Neuron (in vitro differentiated cells): ENCODE results near the gene IGSF21.

ENCODE experiments used
- H2AFZ ChIP-seq: one replicate; pipeline ENCODE4 v1.6.1; 2013; ENCODE audit warnings: low read depth, mild to moderate bottlenecking, inconsistent platforms, low read length, moderate library complexity
- H3K27me3 ChIP-seq: one replicate; pipeline ENCODE4 v1.6.1; 2013; ENCODE audit warnings: low read length; ENCODE audit not compliant: insufficient read depth
- H3K36me3 ChIP-seq: one replicate; pipeline ENCODE4 v1.6.1; 2013; ENCODE audit warnings: low read length; ENCODE audit not compliant: insufficient read depth
- H3K4me1 ChIP-seq: one replicate; pipeline ENCODE4 v1.6.1; 2013; ENCODE audit warnings: low read length; ENCODE audit not compliant: insufficient read depth
- H3K4me3 ChIP-seq: 2 replicates; pipeline ENCODE4 v1.5.1; 2013; ENCODE audit warnings: mild to moderate bottlenecking, low read length, moderate library complexity
- H3K9me3 ChIP-seq: one replicate; pipeline ENCODE4 v1.6.1; 2013; ENCODE audit warnings: low read length

The IGSF21 gene

GRCh38 chr1:18290740-18291412 lies 183.3 kb downstream of the IGSF21 start:
- Histone ChIP-seq H3K27me3 (peaks cover 11% of the 10 kb centered on the region), H3K9me3 (no peaks in the 10 kb centered on the region), H3K36me3 (no peaks in the 10 kb centered on the region), H3K4me3 (no peak overlapping the region), H3K4me1 (no peaks in the 10 kb centered on the region), H2AFZ (no peak overlapping the region)

- H3K27me3 ChIP-seq, result peaks cover 11% of the 10 kb centered on the region
- no peaks in the 10 kb centered on the region for H3K9me3 ChIP-seq
- H3K4me1 ChIP-seq, result no peaks in the 10 kb centered on the region
- H3K4me3 ChIP-seq, result no peak overlapping the region
- H2AFZ ChIP-seq, result no peak overlapping the region
- no peaks in the 10 kb centered on the region for H3K36me3 ChIP-seq
These were observed 184.9 kb downstream of the IGSF21 start for GRCh38 chr1:18292531-18292930.

DNA sequence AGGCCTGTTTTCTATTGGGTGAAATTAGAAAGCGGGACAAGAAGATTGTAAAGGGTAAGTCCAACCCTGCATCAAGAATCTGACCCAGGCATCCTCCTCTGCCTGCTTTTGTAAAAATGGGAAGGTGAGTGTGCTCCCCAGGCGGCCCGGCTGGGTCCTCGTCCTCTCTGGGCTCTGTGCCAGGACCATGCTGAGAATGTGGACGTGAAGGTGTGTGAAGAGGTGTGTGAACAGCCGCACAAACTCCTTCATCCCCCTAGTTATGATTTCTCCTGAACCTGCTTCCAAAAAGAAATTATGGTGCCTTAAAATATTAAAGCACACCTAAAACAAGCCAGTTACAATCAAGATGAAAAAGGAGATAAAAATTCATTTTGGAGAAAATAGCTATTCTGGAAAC lies 185.7 kb downstream of the IGSF21 start:
- Histone ChIP-seq H3K27me3 (peaks cover 11% of the 10 kb centered on the region), H2AFZ (no peak overlapping the region), H3K4me1 (no peaks in the 10 kb centered on the region), H3K4me3 (no peak overlapping the region), H3K36me3 (no peaks in the 10 kb centered on the region), H3K9me3 (no peaks in the 10 kb centered on the region)

DNA sequence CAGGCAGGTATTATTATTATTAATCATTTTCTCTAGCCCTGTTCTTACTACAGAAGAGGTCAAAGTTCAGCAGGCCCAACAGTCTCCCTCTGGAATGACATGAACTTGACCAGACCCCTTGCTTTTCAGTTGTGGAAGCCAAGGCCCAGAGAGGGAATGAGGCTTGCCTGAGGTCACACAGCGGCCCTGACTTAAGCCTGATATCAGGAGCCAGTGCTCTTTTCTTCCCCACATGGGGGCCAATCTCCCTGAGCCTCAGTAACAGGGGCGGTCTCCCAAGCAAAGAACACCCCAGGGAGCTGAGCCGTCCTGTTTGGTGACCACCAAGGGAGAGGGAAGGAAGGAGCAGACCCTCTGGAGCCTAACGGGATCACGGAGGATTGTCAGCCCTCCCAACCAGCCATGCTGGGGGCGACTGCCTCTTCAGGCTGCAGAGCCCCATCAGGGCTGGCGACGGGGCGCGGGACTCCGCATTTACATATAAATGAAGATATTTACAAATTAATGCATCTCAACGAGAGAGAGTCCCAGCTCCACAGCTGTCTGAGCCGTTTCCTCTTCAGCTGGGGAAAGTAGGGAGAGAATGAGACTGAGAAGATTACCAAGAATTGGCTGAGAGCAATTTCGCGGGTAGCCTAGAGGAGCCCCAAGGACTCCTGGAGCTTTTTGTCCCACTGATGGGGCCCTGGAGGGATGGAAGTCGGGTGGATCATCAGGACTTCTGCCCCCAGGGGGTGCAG lies 187.0 kb downstream of the IGSF21 start:
- Histone ChIP-seq H3K9me3 (no peaks in the 10 kb centered on the region), H3K4me3 (no peak overlapping the region), H3K4me1 (no peaks in the 10 kb centered on the region), H2AFZ (no peak overlapping the region), H3K27me3 (peaks cover 11% of the 10 kb centered on the region), H3K36me3 (no peaks in the 10 kb centered on the region)

DNA sequence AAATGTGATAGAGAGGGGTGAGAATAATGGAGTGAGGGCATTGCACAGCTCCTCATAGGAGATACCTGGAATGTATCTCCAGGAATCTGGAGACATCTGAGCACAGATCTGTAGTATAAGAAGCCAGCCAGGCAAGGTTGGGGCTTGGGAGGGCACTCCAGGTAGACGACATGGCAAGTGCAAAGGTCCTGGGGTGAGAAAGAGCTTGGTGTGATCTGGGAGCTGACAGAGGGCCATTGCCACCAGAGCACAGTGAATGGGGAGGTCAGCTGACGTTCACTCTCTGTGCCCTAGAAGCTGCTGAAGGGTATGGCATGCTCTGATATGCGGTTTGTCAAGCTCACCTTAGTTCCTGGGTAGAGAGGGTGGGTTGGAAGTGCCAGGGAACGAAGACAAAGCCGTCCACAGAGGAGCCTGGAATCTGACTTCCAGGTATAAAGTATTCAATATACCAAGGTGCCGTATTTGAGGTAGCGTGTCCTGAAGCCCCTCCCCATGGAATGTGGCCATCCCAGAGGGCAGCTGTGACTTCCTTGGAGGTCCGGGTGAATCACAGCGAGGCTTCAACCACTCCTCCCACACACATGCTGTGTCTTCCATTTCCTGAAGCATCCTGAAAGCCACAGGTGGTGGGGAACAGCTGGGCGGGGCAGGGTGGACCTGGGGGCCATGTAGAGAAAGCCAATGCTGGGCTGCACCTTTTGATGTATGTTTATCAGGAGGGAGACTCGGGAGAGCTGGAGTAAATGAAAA lies 190.5 kb downstream of the IGSF21 start:
- H3K4me1 ChIP-seq, result no peaks in the 10 kb centered on the region
- no peak overlapping the region for H3K4me3 ChIP-seq
- no peaks in the 10 kb centered on the region for H3K36me3 ChIP-seq
- no peak overlapping the region for H2AFZ ChIP-seq
- no peaks in the 10 kb centered on the region for H3K27me3 ChIP-seq
- H3K9me3 ChIP-seq, result no peaks in the 10 kb centered on the region

- H3K4me1 ChIP-seq, result no peaks in the 10 kb centered on the region
- no peaks in the 10 kb centered on the region for H3K9me3 ChIP-seq
- no peaks in the 10 kb centered on the region for H3K27me3 ChIP-seq
- H3K36me3 ChIP-seq, result no peaks in the 10 kb centered on the region
- H2AFZ ChIP-seq, result no peak overlapping the region
- H3K4me3 ChIP-seq, result no peak overlapping the region
These were observed 192.1 kb downstream of the IGSF21 start for GRCh38 chr1:18299441-18300338.

- no peaks in the 10 kb centered on the region for H3K4me1 ChIP-seq
- no peak overlapping the region for H2AFZ ChIP-seq
- H3K36me3 ChIP-seq, result no peaks in the 10 kb centered on the region
- H3K27me3 ChIP-seq, result no peaks in the 10 kb centered on the region
- H3K4me3 ChIP-seq, result no peak overlapping the region
- H3K9me3 ChIP-seq, result no peaks in the 10 kb centered on the region
These were observed 192.8 kb downstream of the IGSF21 start for GRCh38 chr1:18300376-18300775.

DNA sequence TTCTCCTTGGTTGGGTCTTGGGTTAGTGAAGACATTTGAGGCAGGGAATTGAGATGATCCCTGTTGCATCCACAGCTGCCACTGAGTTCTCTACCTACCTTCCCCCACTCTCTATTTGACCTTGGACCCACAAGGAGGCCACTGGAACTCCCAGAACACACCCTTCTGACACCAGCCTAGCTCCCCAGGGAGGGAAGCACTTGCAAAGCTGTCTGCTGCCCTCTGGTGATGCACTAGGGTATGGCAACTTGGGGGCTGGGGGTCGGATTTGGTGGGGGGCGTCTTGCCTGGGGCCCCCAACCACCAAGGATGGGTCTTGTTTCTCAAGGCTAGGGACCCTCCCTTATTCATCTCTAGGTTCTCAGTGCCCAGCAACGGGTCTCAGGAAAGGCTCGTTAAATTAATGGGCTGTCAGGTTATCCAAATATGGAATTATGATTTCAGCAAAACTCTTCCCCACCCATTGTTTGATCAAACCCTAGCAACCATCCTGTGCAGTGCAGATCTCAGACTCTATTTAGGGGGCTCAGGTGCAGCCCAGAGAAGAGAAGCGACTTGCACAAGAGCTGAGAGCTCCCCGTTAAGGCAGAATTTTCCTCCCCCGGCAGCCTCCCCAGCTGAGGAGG lies 195.3 kb downstream of the IGSF21 start:
- no peak overlapping the region for H3K4me3 ChIP-seq
- H3K9me3 ChIP-seq, result no peaks in the 10 kb centered on the region
- no peaks in the 10 kb centered on the region for H3K27me3 ChIP-seq
- H2AFZ ChIP-seq, result no peak overlapping the region
- no peaks in the 10 kb centered on the region for H3K36me3 ChIP-seq
- H3K4me1 ChIP-seq, result no peaks in the 10 kb centered on the region

GRCh38 chr1:18304151-18304869 lies 196.7 kb downstream of the IGSF21 start:
- Histone ChIP-seq H2AFZ (no peak overlapping the region), H3K27me3 (no peaks in the 10 kb centered on the region), H3K4me1 (no peaks in the 10 kb centered on the region), H3K4me3 (no peak overlapping the region), H3K9me3 (no peaks in the 10 kb centered on the region), H3K36me3 (no peaks in the 10 kb centered on the region)

DNA sequence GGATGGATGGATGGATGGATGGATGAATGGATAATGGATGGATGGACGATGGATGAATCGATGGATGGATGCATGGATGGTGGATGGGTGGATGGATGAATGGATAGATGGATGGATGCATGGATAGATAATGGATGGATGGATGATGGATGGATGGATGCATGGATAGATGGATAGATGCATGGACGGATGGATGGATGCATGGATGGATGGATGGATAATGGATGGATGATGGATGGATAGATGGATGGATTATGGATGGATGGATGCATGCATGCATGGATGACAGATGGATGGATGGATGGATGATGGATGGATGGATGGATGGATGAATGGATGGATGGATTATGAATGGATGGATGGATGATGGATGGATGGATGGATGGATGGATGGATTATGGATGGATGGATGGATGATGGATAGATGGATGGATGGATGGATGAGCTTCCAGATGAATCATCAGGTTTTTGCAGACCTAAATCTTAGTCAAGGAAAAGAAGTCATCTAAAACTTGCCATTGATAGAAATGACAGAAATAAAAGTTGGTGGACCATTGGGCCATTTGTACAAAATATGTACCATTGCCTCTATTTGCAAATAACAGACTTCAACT lies 197.7 kb downstream of the IGSF21 start:
- no peak overlapping the region for H2AFZ ChIP-seq
- H3K4me1 ChIP-seq, result no peaks in the 10 kb centered on the region
- H3K27me3 ChIP-seq, result no peaks in the 10 kb centered on the region
- H3K4me3 ChIP-seq, result no peak overlapping the region
- H3K9me3 ChIP-seq, result no peaks in the 10 kb centered on the region
- H3K36me3 ChIP-seq, result no peaks in the 10 kb centered on the region

DNA sequence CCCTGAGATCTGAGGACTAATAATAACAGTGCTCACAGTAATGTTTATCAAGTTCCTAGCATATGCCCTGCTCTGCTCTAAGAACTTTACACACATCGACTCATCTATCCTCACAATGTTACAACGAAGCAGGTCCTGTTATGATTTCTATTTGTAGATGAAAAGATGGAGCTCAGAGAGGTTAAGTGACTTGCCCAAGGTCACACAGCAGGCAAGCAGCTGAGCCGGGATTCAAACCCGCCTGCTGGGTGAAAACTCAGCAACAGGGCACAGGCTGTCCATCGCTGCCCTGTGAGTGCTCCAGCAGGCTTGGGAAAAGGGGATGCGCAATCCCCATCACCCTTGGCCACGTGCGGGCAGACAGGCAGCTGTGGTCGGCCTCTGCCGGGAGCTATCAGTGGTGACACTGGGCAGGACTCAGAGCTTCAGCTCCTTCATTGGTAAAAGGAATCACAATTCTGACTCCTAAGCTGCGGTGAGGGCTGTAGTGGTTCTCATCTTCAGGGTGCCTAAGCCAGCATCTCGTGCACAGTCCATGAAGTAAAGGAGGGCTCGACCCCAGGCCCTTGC lies 199.8 kb downstream of the IGSF21 start:
- Histone ChIP-seq H3K4me3 (no peak overlapping the region), H3K4me1 (no peaks in the 10 kb centered on the region), H3K27me3 (no peaks in the 10 kb centered on the region), H3K36me3 (no peaks in the 10 kb centered on the region), H3K9me3 (no peaks in the 10 kb centered on the region), H2AFZ (no peak overlapping the region)
